Tibial nerve (tissue), 4 donors: ENCODE measurements around the gene SH3GL3. TPM values are rescaled to one million over a fixed set of nuclear protein-coding genes. Genes with fewer than 3 reads are reported as not detected.

Source experiments
- DNase-seq, 2 donors: peaks; one replicate each; pipeline ENCODE4 v3.0.0-alpha.2; 2019; ENCODE audit warnings: low spot score in 2 of 2
- H3K27ac ChIP-seq, 4 donors: fragments of 200-600 bp; sonication (generic) in 3 of 4; one replicate each; pipeline ENCODE4 v1.5.1; 2017 to 2019; ENCODE audit warnings: mild to moderate bottlenecking in 1 of 4
- H3K27me3 ChIP-seq, 2 donors: fragments of 200-600 bp; sonication (generic) in 1 of 2; one replicate each; pipeline versions ENCODE4 v1.5.1 to v1.6.0; 2017 to 2019
- H3K36me3 ChIP-seq, 3 donors: fragments of 200-600 bp; sonication (generic); one replicate each; pipeline ENCODE4 v1.5.1; 2018 to 2019
- H3K4me1 ChIP-seq, 4 donors: fragments of 200-600 bp; sonication (generic) in 3 of 4; one replicate each; pipeline ENCODE4 v1.5.1; 2017 to 2019
- H3K4me3 ChIP-seq, 4 donors: fragments of 200-600 bp; sonication (generic) in 3 of 4; one replicate each; pipeline ENCODE4 v1.5.1; 2017 to 2019; ENCODE audit warnings: mild to moderate bottlenecking in 1 of 4, moderate library complexity in 1 of 4
- H3K9me3 ChIP-seq, 4 donors: fragments of 200-600 bp; sonication (generic) in 3 of 4; one replicate each; pipeline ENCODE4 v1.5.1; 2017 to 2019
- EP300 ChIP-seq, 2 donors: sonication (generic); formaldehyde crosslinking; IDR thresholded peaks; one replicate each; pipeline ENCODE4 v1.6.1; 2017; ENCODE audit warnings: antibody characterized with exemption in 2 of 2, mild to moderate bottlenecking in 1 of 2
- POLR2A ChIP-seq, 2 donors: fragments of 450-650 bp; IDR thresholded peaks; one replicate each; pipeline ENCODE4 v1.6.1; 2017; ENCODE audit warnings: antibody characterized with exemption in 2 of 2, mild to moderate bottlenecking in 2 of 2, moderate library complexity in 2 of 2
- whole genome bisulfite sequencing, 2 donors: methylation state at CpG; one replicate each; pipeline ENCODE4 v1.1.5; 2018; 5-methylcytosine and 5-hydroxymethylcytosine counted together
- total RNA-seq, 4 donors: library from RNA; depleted of rRNA; stranded (reverse); fragments of >200 nt; gene quantifications; one replicate each; pipeline ENCODE4 v1.1.0, GENCODE V29; 2016
- TF ChIP-seq, protein P1 (sequence below), 5 experiments: fragments of 200-600 bp in 3 of 5; fragments of 450-650 bp in 2 of 5; sonication (generic) in 3 of 5; IDR thresholded peaks; one replicate each; pipeline ENCODE4 v1.5.1; 2016 to 2019; ENCODE audit warnings: antibody characterized with exemption in 5 of 5, mild to moderate bottlenecking in 3 of 5, moderate library complexity in 2 of 5

Gene SH3GL3
- total RNA-seq, 4 donors from 2014 or later = 1.5 to 3.7 (median 3.1) TPM; not detected in 1

DNA sequence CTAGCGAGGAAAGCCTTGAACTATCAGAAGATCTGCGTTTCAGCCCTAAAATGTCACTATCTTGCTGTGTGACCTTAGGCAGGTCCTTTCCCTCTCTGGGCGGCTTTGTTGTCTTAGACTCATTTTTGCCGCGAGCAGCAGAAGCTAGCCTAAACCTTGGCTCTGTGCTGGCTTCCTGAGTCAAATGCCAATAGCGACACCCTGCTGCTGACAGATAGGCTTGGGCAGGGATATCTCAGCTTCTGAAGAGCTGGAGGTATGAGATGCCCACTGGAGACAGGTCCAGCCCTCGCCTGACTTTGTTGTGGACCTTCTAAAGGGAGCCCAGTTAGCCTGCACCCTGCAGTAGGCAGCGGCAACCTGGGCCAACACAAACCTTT lies 208.1 kb downstream of the SH3GL3 start:
- Histone ChIP-seq H3K27me3 (peaks cover 0 to 17% of the 10 kb centered on the region in 2 donors), H3K9me3 (peaks cover 0 to 6% (median 0%) of the 10 kb centered on the region in 4 donors), H3K36me3 (no peaks in the 10 kb centered on the region), H3K27ac (peak overlapping the region in 1 of 4 donors; percentile 71), H3K4me1 (peaks cover 0 to 45% (median 3%) of the 10 kb centered on the region in 4 donors), H3K4me3 (peak overlapping the region in 2 of 4 donors; percentile 41 to 53)
- no peak for DNase-seq
- TF ChIP-seq, protein P1, sequence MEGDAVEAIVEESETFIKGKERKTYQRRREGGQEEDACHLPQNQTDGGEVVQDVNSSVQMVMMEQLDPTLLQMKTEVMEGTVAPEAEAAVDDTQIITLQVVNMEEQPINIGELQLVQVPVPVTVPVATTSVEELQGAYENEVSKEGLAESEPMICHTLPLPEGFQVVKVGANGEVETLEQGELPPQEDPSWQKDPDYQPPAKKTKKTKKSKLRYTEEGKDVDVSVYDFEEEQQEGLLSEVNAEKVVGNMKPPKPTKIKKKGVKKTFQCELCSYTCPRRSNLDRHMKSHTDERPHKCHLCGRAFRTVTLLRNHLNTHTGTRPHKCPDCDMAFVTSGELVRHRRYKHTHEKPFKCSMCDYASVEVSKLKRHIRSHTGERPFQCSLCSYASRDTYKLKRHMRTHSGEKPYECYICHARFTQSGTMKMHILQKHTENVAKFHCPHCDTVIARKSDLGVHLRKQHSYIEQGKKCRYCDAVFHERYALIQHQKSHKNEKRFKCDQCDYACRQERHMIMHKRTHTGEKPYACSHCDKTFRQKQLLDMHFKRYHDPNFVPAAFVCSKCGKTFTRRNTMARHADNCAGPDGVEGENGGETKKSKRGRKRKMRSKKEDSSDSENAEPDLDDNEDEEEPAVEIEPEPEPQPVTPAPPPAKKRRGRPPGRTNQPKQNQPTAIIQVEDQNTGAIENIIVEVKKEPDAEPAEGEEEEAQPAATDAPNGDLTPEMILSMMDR (IDR thresholded peaks at IDR 0.05) = no peak
- no peak for TF ChIP-seq EP300 (IDR thresholded peaks at IDR 0.05)
- TF ChIP-seq POLR2A (IDR thresholded peaks at IDR 0.05) = no peak
- 80 to 82% methylated on average over 8 of the region's 8 CpGs for WGBS, 2 donors

DNA sequence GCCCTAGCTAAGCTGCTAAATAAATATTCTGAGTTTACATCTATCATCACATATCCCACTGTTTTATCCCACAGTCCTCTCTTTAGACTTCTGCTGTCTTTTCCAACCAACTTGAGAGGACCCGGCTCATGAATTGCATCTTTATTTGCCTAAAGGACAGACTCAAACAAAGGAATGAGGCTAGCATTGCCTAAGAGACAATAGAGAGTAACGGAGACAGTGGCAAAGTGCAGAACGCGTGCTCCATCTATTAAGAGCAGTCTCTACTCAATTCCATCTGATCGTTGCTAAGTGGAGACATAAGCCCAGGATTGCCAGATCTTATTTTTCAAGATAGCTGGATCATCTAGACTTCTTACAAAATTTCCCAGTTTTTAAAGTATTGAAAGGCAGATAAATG lies 209.1 kb downstream of the SH3GL3 start:
- peaks cover 0 to 9% (median 0%) of the 10 kb centered on the region in 4 donors for H3K9me3 ChIP-seq
- DNase-seq = no peak
- 60 to 67% methylated on average over 5 of the region's 5 CpGs for WGBS, 2 donors
- H3K27me3 ChIP-seq = peaks cover 0 to 17% of the 10 kb centered on the region in 2 donors
- no peak overlapping the region for H3K4me3 ChIP-seq
- TF ChIP-seq, protein P1 (IDR thresholded peaks at IDR 0.05) = no peak
- TF ChIP-seq EP300 (IDR thresholded peaks at IDR 0.05) (no peak), POLR2A (IDR thresholded peaks at IDR 0.05) (no peak)
- H3K36me3 ChIP-seq = no peaks in the 10 kb centered on the region
- H3K4me1 ChIP-seq = peaks cover 0 to 45% (median 3%) of the 10 kb centered on the region in 4 donors
- no peak overlapping the region for H3K27ac ChIP-seq

DNA sequence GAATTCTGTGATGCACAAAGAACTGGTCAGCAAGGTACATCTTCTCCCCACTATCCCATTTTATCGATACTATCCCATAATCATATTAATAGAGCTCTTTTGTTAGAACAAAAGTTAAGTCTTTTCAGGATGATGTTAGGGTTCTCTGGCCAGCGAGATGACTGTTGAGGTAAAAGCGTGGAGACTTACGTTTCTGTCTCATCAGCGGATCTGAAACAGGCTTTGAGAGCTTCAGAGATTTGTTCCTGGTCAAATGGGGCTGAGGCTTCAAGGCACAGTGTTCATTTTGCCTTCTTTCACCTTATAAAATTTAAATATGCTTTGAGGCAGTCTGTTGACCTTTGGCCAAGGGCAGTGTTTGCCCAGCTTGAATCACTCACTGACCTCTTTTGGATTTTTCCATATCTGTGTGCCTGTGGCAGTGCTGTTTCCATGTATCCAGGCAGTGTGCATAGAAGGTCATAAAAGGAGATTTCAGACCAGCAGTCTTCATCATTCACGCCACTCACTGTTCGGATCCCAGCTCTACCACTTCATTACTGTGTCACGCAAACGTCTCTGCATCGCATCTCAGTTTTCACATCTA lies 209.9 kb downstream of the SH3GL3 start:
- DNase-seq = no peak
- no peak overlapping the region for H3K27ac ChIP-seq
- H3K36me3 ChIP-seq = no peaks in the 10 kb centered on the region
- TF ChIP-seq POLR2A (IDR thresholded peaks at IDR 0.05) = no peak
- TF ChIP-seq EP300 (IDR thresholded peaks at IDR 0.05) = no peak
- TF ChIP-seq, protein P1 (IDR thresholded peaks at IDR 0.05) = no peak
- peaks cover 0 to 17% of the 10 kb centered on the region in 2 donors for H3K27me3 ChIP-seq
- peaks cover 0 to 45% (median 3%) of the 10 kb centered on the region in 4 donors for H3K4me1 ChIP-seq
- peaks cover 0 to 9% (median 0%) of the 10 kb centered on the region in 4 donors for H3K9me3 ChIP-seq
- WGBS, 2 donors = 91 to 92% methylated on average over 10 of the region's 10 CpGs
- no peak overlapping the region for H3K4me3 ChIP-seq

DNA sequence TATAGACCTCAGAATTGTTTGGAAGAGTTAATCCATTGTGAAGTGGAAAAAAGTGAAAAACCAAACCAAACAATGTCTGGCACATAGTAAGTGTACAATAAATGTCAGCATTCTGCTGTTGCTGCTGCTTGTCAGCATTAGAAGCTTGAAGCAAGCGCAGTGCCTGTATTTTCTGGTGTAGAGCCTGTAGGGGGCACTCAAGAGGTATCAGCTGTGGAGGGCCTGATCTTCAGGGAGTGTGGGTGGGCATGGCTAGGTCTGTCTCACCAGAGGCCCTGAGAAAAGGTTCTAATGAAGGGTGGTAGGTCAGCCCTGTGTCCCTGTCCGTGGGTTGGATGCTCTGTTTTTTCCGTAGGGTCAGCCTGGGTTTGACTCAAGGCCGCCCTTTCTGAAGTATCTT lies 210.4 kb downstream of the SH3GL3 start:
- H3K36me3 ChIP-seq = no peaks in the 10 kb centered on the region
- H3K4me1 ChIP-seq = peaks cover 0 to 45% (median 3%) of the 10 kb centered on the region in 4 donors
- H3K4me3 ChIP-seq = no peak overlapping the region
- 85 to 91% methylated on average over 4 of the region's 4 CpGs for WGBS, 2 donors
- H3K9me3 ChIP-seq = peaks cover 0 to 7% (median 0%) of the 10 kb centered on the region in 4 donors
- no peak for DNase-seq
- H3K27me3 ChIP-seq = peaks cover 0 to 14% of the 10 kb centered on the region in 2 donors
- TF ChIP-seq, protein P1 (IDR thresholded peaks at IDR 0.05) = no peak
- no peak for TF ChIP-seq EP300 (IDR thresholded peaks at IDR 0.05)
- TF ChIP-seq POLR2A (IDR thresholded peaks at IDR 0.05) = no peak
- H3K27ac ChIP-seq = peak overlapping the region in 2 of 4 donors; percentile 10 to 31
